Mucosa of descending colon (tissue), 3 donors: ENCODE results near the gene LPGAT1. TPM values are rescaled to one million over a fixed set of nuclear protein-coding genes. Genes with fewer than 3 reads are reported as not detected.

Experiments
- ATAC-seq: fragments of 200-7000 bp; cut with Tn5 transposase; one replicate; pipeline ENCODE4 v1.9.1; 2020; ENCODE audit warnings: mild to moderate bottlenecking, moderate library complexity
- DNase-seq, 3 donors: peaks; one replicate each; pipeline ENCODE4 v3.0.0-alpha.2; 2020
- H3K36me3 ChIP-seq: fragments of 200-600 bp; one replicate; pipeline ENCODE4 v1.8.0; 2021; ENCODE audit warnings: low read depth, mild to moderate bottlenecking
- H3K4me1 ChIP-seq: fragments of 200-600 bp; one replicate; pipeline ENCODE4 v1.8.0; 2021; ENCODE audit warnings: low read depth, mild to moderate bottlenecking
- H3K4me3 ChIP-seq: fragments of 200-600 bp; one replicate; pipeline ENCODE4 v1.8.0; 2021; ENCODE audit warnings: mild to moderate bottlenecking
- H3K9me3 ChIP-seq: fragments of 200-600 bp; one replicate; pipeline ENCODE4 v1.8.0; 2021; ENCODE audit warnings: mild to moderate bottlenecking
- intact Hi-C, 2 donors: fragments of 100-400 bp; cut with DNase I in 1 of 2; cut with micrococcal nuclease in 1 of 2; formaldehyde crosslinking; loops; one replicate each; pipeline versions ENCODE4 v1.11.0 to v1.11.1; 2022; cut with DNase I, micrococcal nuclease
- total RNA-seq, 3 donors: library from RNA; stranded (reverse); fragmentation: NEBNext Ultra II Directional in 2 of 3; extraction: Animal tissue kit (Norgen Biotek cat#: 25700) in 2 of 3; gene quantifications; one replicate each; pipeline versions ENCODE4 v1.2.1 to v1.2.4, GENCODE V29; 2021 to 2023
- TF ChIP-seq, protein P1 (sequence below): fragments of 200-600 bp; IDR thresholded peaks from one replicate; pipeline ENCODE4 v1.8.0; 2022; ENCODE audit warnings: antibody characterized with exemption, mild to moderate bottlenecking
- donor health status: DM: no; HTN: no; CAD: no; lungs with moderate emphysema.
- donor health status: DM: no; HTN: no; CAD: no.
- donor health status: DM: no; HTN: yes; CAD: no.

The LPGAT1 gene
- total RNA-seq, 3 donors from 2014 or later, result 27.5 to 42.1 (median 34.2) TPM

DNA sequence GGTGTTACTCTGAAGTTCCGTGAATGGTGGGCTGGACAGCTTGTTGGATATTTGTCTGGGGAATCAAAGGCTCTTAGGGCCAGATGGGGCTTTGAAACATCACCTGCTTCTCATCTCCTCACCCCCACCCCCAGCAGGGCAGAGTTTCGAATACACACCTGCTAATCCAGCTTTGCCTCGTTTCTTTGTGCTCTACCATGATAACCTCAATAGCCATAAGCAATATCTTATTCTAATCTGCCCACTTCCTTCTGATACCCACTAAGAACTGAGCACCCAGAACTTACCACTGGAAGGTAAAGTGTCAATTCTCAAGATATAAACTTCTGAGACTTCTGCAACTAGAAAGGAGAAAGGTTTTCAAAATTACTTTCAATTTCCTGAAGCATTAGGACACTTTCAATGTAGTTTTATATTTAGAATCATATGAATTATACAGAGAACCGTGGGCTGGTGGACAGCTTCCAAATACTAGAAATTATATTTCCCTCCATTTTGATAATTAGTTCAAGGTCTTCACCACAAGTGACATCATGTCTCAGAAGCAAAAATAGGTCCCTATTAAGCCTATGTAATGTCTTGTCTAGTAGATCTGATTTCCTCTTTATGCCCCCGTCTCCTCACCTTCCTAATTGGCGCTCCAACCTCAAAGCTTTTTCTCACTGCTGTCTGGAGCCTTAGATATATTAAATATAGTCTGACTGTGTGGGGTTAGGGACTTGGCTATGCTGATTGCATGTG lies 90.7 kb downstream of the LPGAT1 start:
- intact Hi-C loops, result no loop called here
- ATAC-seq, result no peak
- no peak for DNase-seq

DNA sequence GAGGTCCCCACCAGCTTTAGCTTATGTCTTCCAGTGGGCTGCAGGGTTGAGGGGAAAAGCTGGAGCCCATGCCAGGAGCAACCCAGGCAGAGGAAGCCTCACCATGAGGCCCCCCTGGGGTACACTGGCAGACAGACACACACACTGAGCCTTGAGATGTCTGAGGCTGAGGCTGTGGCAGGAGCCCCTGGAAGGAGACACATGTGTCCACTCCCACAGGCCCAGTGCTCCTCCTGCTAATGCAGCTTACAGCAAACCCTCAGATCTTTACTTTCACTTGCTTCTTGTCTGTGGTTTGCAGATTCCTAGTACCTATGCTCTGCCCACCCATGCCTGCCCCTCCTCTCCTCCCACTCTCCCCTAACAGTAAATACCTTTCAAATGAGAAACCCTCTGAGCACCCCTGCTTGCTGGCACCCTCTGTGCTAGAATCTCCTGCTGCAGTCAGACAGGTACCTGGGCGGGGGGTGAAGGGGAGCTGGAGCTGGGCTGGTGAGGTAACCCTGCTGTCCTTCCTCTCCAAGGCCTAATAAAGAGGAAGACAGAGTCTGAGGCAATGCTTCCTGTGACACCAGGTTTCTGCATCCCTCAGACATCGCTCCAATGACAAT lies 91.8 kb downstream of the LPGAT1 start:
- H3K9me3 ChIP-seq, result no peaks in the 10 kb centered on the region
- peaks cover 9% of the 10 kb centered on the region for H3K4me1 ChIP-seq
- TF ChIP-seq, protein P1, sequence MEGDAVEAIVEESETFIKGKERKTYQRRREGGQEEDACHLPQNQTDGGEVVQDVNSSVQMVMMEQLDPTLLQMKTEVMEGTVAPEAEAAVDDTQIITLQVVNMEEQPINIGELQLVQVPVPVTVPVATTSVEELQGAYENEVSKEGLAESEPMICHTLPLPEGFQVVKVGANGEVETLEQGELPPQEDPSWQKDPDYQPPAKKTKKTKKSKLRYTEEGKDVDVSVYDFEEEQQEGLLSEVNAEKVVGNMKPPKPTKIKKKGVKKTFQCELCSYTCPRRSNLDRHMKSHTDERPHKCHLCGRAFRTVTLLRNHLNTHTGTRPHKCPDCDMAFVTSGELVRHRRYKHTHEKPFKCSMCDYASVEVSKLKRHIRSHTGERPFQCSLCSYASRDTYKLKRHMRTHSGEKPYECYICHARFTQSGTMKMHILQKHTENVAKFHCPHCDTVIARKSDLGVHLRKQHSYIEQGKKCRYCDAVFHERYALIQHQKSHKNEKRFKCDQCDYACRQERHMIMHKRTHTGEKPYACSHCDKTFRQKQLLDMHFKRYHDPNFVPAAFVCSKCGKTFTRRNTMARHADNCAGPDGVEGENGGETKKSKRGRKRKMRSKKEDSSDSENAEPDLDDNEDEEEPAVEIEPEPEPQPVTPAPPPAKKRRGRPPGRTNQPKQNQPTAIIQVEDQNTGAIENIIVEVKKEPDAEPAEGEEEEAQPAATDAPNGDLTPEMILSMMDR, result no peak
- H3K36me3 ChIP-seq, result no peaks in the 10 kb centered on the region
- H3K4me3 ChIP-seq, result no peak overlapping the region
- ATAC-seq, result no peak
- intact Hi-C loops, result no loop called here
- DNase-seq, result no peak

More for the DNA sequence above, 90.7 kb downstream of the LPGAT1 start:
- H3K9me3 ChIP-seq, result no peaks in the 10 kb centered on the region
- TF ChIP-seq, protein P1, result no peak
- no peak overlapping the region for H3K4me3 ChIP-seq
- H3K36me3 ChIP-seq, result no peaks in the 10 kb centered on the region
- H3K4me1 ChIP-seq, result peaks cover 8% of the 10 kb centered on the region

GRCh38 chr1:211738096-211738690 lies 92.4 kb downstream of the LPGAT1 start:
- intact Hi-C loops, result no loop called here
- TF ChIP-seq, protein P1, result no peak
- ATAC-seq, result no peak
- H3K36me3 ChIP-seq, result no peaks in the 10 kb centered on the region
- peaks cover 9% of the 10 kb centered on the region for H3K4me1 ChIP-seq
- no peak for DNase-seq
- no peaks in the 10 kb centered on the region for H3K9me3 ChIP-seq
- H3K4me3 ChIP-seq, result no peak overlapping the region

DNA sequence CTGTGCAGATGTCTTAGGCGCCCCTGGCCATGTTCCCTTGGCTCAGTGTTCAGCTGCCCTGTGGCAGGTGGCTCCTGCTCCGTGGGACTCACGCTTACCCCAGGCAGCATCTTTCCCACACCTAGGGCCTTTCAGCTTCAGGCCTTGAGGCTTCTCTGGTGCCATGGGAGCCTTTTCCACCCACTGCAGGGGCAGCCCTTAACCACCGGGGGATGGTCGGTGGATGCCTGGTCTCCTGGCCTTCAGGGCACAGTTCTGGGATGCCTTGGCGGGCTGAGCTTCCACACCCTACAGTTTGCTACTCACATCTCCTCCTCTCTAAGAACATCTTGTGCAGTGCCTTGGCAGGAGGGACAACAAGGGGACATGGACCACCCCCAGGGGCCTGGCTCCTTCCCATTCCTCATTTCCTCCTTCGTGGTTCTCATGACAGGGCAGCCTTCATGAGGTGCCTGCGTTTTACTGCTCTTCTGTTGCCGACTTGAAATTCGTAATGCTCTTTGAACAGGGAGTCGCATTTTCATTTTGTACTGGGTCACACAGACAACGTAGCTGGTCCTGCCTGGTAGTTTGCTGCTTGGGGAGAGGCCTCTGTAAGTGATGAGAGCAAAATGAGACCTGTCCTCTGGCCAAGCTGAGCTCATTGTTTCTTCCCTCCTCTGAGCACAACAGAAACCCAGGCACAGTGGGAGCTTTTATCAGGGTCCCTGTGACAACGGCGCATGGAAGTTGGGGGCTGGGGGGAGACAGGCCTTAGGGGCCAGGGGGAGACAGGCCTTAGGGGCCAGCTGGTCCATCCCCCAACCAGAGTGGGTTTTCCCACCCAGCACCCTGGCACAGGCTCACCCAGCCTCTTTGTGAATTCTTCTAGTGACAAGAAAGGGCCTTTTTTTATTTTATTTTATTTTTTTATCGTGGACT lies 93.2 kb downstream of the LPGAT1 start:
- ATAC-seq (no peak), DNase-seq (no peak)
- TF ChIP-seq, protein P1, result no peak
- H3K9me3 ChIP-seq, result no peaks in the 10 kb centered on the region
- no peaks in the 10 kb centered on the region for H3K36me3 ChIP-seq
- peaks cover 9% of the 10 kb centered on the region for H3K4me1 ChIP-seq
- no peak overlapping the region for H3K4me3 ChIP-seq
- intact Hi-C loops, result no loop called here

- no peak overlapping the region for H3K4me3 ChIP-seq
- peaks cover 9% of the 10 kb centered on the region for H3K4me1 ChIP-seq
- TF ChIP-seq, protein P1, result no peak
- no peaks in the 10 kb centered on the region for H3K9me3 ChIP-seq
- intact Hi-C loops, result no loop called here
- ATAC-seq (no peak), DNase-seq (no peak)
- no peaks in the 10 kb centered on the region for H3K36me3 ChIP-seq
Measured at GRCh38 chr1:211736351-211736915, 94.1 kb downstream of the LPGAT1 start.
